ENCODE measurements around the gene GARIN5B. TPM values are rescaled to one million over a fixed set of nuclear protein-coding genes. Genes with fewer than 3 reads are reported as not detected.

Gene GARIN5B
- total RNA-seq, 1 donor from 2014 or later: not detected

DNA sequence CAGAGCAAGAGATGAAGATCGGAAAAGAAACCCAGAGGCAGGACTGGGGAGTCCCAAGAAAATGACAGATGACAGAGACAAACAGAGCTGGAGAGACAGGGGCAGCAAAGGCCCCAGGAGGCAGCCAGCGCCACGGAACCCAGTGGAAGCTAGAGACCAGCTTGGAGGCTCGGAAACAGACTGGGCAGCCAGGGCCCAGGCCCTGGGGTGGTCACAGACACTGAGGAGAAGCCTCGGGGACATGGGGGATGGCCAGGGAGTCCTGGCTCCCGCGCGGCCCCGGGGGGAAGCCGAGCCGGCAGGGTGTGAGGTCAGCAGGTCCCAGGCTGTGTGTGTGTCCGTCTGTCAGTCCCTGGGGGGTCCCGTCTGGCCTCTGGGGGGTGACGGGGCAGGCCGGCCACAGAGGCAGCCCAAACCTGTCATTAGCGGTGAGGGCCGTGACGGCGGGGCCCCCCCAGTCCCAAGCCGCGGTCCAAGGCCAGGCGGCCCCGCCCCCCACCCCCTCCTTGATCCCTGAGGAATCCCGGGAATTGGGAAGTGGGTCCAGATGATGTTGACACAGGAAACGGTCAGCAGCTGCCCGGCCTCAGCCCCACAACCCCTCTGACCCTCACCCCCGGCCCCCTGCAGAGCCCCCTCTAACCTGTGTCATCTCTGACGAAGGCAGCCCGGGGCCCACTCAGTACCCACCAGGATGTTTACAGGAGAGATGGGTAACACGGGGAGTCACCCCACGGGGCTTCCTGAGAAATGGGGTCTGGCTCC, 11.1 kb upstream of the GARIN5B start:
- intact Hi-C loops (cut with DNase I): no loop called here
- H3K4me3 ChIP-seq: no peak overlapping the region
- DNase-seq (no peak), ATAC-seq (peak in 1 of 2 donors; percentile 12)
- H3K27ac ChIP-seq: no peak overlapping the region
- no peaks in the 10 kb centered on the region for H3K9me3 ChIP-seq
- H3K27me3 ChIP-seq (ENCODE audit: low read depth): peaks cover 56% of the 10 kb centered on the region
- no peaks in the 10 kb centered on the region for H3K36me3 ChIP-seq
- TF ChIP-seq, protein P1, sequence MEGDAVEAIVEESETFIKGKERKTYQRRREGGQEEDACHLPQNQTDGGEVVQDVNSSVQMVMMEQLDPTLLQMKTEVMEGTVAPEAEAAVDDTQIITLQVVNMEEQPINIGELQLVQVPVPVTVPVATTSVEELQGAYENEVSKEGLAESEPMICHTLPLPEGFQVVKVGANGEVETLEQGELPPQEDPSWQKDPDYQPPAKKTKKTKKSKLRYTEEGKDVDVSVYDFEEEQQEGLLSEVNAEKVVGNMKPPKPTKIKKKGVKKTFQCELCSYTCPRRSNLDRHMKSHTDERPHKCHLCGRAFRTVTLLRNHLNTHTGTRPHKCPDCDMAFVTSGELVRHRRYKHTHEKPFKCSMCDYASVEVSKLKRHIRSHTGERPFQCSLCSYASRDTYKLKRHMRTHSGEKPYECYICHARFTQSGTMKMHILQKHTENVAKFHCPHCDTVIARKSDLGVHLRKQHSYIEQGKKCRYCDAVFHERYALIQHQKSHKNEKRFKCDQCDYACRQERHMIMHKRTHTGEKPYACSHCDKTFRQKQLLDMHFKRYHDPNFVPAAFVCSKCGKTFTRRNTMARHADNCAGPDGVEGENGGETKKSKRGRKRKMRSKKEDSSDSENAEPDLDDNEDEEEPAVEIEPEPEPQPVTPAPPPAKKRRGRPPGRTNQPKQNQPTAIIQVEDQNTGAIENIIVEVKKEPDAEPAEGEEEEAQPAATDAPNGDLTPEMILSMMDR (IDR thresholded peaks at IDR 0.05): no peak
- H3K4me1 ChIP-seq: peaks cover 7% of the 10 kb centered on the region

DNA sequence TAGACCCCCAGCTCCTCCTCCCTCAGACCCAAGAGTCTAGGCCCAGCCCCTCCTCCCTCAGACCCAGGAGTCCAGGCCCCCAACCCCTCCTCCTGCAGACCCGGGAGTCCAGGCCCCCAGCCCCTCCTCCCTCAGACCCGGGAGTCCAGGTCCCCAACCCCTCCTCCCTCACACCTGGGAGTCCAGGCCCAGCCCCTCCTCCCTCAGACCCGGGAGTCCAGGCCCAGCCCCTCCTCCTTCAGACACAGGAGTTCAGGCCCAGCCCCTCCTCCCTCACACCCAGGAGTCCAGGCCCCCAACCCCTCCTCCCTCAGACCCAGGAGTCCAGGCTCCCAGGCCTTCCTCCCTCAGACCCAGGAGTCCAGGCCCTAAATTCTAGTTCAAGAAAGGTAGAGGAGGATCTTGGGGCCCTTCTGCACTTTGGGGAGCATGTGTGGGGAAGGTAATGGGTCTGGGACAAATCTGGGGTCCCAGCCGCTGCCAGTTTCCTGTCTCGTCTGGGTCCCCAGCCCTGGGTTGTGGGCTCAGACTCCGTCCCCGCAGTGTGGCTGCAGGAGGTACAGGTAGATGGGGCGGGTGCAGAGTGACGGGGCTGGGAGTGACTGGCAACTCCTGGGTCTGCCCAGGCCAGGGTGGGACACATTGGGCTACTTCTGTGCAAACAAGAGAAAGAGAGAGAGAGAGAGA, 10.4 kb upstream of the GARIN5B start:
- peaks cover 63% of the 10 kb centered on the region for H3K27me3 ChIP-seq (ENCODE audit: low read depth)
- TF ChIP-seq, protein P1 (IDR thresholded peaks at IDR 0.05): no peak
- no peak overlapping the region for H3K4me3 ChIP-seq
- H3K36me3 ChIP-seq: no peaks in the 10 kb centered on the region
- DNase-seq (no peak), ATAC-seq (no peak)
- no peak overlapping the region for H3K27ac ChIP-seq
- H3K9me3 ChIP-seq: no peaks in the 10 kb centered on the region
- H3K4me1 ChIP-seq: peaks cover 7% of the 10 kb centered on the region
- intact Hi-C loops (cut with DNase I): no loop called here

DNA sequence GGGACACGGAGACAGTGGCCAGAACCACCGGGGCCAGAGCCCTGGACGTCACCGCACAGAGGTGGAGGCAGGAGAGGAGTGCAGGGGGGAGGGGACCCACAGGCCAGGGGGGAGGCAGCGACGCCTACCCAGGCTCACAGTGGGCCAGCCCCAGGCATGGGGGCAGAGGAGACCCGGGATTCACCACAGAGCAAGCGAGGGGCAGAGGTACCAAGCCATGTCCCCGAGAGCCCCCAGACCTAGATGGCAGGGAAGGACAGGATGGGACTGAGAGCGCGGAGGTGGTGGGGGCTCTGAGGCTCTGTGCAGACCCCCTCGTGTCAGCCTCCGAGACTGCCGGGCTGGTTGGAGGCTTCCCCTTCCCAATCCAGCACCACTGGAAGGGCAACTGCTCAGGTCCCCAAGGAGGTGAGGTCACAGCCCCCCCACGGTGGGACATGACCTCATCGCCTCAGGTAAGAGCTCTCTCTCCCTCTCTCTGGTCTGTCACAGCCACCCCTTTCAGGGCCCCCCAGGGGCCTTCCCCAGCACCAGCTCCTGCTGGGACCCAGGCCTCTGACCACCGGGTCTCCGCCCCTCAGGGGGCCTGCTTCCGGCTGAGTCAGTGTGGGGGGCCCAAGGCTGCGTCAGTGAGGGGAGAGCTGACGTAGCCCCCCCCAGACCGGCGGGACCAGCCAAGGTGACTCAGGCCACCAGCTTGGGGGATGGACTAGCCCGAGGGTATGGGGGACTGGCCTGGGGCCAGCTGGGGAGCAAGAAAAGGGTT, 9.4 kb upstream of the GARIN5B start:
- H3K36me3 ChIP-seq: no peaks in the 10 kb centered on the region
- TF ChIP-seq, protein P1 (IDR thresholded peaks at IDR 0.05): no peak
- H3K4me3 ChIP-seq: no peak overlapping the region
- intact Hi-C loops (cut with DNase I): no loop called here
- no peak for DNase-seq
- no peak overlapping the region for H3K27ac ChIP-seq
- peaks cover 64% of the 10 kb centered on the region for H3K27me3 ChIP-seq (ENCODE audit: low read depth)
- ATAC-seq: no peak
- H3K4me1 ChIP-seq: peaks cover 7% of the 10 kb centered on the region
- no peaks in the 10 kb centered on the region for H3K9me3 ChIP-seq

DNA sequence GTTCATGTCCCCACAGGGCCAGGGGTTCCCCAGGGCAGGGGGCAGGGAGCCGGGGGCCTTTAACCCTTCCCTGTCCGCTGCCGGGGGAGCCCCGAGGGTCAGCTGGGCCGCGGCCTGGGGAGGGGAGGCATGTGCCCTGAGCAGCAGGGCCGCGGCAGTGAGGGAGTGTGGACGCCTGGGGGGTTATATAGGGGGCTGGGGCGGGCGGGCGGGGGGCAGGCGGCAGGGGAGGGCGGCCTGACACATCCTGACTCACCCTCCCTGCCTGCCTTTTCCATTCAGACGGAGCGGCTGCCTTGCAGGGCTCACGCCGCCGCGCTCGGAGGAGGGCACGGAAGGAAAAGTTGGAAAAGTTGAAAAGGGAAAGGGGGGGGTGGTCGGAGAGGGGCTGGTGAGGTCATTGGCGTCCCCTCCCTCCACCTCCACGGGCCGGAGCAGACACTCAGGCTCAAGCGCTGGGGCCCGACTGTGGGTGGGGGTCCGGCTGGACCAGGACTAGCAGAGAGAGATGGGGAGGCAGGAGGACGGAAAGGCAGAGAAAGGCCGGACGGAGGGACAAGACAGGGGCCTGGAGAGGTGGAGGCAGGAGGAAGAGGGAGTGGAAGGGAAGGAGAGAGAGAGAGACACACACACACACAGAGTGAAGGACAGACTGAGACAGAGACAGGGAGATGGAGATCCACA, 7.4 kb upstream of the GARIN5B start, which contains the start of gene IL11:
Gene IL11, minus strand, starts transcription at position 159 of the 684 bp plus-strand sequence. Its CDS starts 153 bp downstream, at position 6.
- no peaks in the 10 kb centered on the region for H3K9me3 ChIP-seq
- peak within 1 kb of the TSS; percentile 39 for H3K4me3 ChIP-seq
- peaks cover 55% of the 10 kb centered on the region for H3K27me3 ChIP-seq (ENCODE audit: low read depth)
- TF ChIP-seq, protein P1 (IDR thresholded peaks at IDR 0.05): no peak
- no peak for DNase-seq
- no peak within 1 kb of the TSS for H3K27ac ChIP-seq
- intact Hi-C loops (cut with DNase I): no loop called here
- peaks cover 7% of the 10 kb centered on the region for H3K4me1 ChIP-seq
- no peaks in the 10 kb centered on the region for H3K36me3 ChIP-seq
- peak in 1 of 2 donors; percentile 2 for ATAC-seq

Measured in lower lobe of right lung (tissue), 2 donors.